ENCODE measurements around the gene STPG1.
A peak's percentile ranks its signal among the peaks of the same experiment; 100 is the strongest.

The STPG1 gene

DNA sequence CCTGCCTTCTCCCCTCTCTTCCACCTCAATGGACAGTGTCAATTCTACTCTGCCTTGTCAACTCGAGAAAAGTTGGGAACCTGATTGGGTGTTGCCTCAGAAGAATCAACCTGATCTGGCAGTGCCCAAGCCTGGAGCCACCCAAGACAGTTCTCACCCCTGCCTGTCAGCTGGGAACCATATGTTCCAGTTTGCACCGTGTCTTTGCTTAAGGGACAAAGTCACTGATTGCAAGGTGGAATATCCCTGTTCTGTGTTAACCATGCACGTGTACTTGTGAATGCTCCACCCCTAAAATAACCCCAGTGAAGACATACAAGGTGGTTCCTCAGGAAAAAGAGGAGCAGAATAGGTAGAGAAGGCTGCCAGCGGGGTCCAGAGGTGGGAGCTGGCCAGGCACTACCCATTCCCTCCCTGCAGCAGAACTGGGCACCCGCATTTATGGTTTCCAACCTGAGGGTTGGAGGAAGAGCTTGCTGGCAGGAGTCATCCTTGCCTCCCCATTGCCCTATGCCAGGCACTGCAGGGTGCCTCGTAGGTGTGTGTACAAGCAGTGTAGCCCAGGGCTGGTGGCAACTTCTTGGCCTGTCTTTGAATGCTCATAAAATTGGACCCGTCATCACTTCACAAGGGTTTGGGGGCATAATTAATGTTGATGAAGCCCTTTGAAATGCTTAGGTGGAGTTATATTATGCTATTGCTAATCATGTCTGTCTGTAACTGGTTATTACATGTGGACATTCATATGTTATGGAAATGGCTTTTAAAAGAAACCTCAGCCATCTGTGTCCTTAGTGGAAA, 13.4 kb upstream of the STPG1 start:
- DNase-seq (ENCODE audit: low read depth, low spot score): no peak

DNA sequence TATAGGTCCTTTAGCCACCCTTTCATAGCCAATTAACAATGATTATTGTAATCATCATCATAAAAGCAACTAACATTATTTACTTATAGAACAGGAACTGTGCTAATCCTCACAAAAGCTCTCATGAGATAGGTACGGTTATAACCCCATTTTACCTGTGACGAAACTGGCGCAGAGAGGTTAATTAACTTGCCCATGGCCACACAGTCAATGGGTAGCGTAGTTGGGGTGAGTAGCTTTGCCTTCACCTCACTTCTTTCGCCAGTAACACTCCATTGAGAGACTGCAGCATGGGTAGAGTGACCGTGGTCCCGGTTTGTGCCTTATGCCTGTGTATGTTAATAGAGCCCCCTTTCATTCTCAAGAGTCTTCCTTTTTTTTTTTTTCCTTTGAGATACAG, 12.3 kb upstream of the STPG1 start:
- no peak for DNase-seq (ENCODE audit: low read depth, low spot score)

DNA sequence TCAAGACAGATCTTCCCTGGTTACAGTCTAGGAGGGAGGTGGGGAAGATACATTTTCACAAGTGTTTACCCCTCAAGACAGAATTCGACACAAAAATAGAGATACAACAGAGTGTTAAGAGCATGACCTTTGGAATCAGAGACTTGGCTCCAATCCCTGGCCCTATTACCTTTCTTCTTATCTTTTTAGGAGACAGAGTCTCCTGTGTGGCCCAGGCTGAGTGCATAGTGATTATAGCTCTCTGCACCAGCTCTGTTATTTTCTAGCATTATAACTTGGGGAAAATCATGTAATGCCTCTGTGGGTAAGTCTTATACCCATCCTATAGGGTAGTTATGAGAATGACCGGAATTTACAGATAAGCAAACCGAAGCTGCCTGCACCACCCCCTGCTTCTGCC, 11.9 kb upstream of the STPG1 start:
- DNase-seq (ENCODE audit: low read depth, low spot score): no peak

DNA sequence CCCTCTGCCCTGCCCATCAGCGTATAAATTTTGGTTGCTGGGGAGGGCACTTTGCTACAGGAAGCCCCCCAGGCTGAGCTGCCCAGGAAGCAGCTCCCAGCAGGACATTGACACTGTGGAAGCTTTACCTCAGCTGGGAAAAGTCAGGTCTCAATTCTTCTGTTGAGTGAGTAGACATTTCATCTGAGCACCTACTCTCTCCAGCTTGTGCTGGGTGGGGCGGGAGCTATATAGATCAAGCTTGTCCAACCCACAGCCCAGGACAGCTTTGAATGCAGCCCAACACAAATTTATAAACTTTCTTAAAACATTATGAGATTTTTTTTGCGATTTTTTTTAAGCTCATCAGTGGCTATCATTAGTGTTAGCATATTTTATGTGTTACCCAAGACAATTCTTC, 11.4 kb upstream of the STPG1 start:
- DNase-seq (ENCODE audit: low read depth, low spot score): no peak

- DNase-seq (ENCODE audit: low read depth, low spot score): no peak
These were observed 10.6 kb upstream of the STPG1 start for GRCh38 chr1:24424207-24424606.

DNA sequence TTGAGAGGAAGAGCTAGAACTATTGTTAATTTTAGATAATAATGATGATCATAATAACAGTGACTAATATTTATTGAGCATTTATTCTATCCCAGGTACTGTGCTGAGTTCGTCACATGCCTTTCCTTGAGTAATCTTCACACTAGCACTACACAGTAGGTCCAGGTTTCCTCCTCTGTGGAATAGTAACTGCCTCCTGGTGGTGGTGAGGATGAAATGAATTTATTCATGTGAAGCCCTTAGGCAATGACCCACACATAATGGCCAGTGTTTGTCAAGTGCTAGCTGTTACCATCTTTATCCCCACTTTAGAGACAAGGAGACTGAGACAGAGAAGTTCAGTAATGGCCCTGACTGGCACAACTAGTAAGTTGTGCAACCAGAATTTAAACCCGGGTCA, 7.9 kb upstream of the STPG1 start:
- no peak for DNase-seq (ENCODE audit: low read depth, low spot score)

- DNase-seq (ENCODE audit: low read depth, low spot score): no peak
These were observed 7.0 kb upstream of the STPG1 start for GRCh38 chr1:24420547-24420946.

- no peak for DNase-seq (ENCODE audit: low read depth, low spot score)
These were observed 5.5 kb upstream of the STPG1 start for GRCh38 chr1:24418898-24419628.

DNA sequence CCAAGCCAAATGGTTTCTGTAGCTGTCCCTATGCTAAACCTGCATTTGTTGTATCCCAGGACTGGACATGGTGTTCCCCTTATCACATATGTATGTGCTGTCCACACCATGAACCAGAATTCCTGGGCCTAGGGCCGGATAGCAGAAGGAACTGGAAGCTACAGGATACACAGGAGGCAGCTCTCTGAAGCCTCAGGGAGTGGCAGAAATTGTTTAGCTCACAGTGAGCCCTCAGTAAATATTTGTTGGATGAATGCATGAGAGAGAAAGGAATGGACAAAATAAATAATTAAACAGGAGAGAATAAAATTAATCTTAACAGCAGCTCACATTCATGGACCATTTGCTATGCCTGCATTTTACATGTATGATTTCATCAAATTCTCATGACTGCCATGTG, 4.1 kb upstream of the STPG1 start:
- no peak for DNase-seq (ENCODE audit: low read depth, low spot score)

- no peak for DNase-seq (ENCODE audit: low read depth, low spot score)
These were observed 3.2 kb upstream of the STPG1 start for GRCh38 chr1:24416666-24417391.

- no peak for DNase-seq (ENCODE audit: low read depth, low spot score)
These were observed 2.5 kb upstream of the STPG1 start for GRCh38 chr1:24415910-24416665.

- DNase-seq (ENCODE audit: low read depth, low spot score): peak; percentile 95
These were observed 1.8 kb upstream of the STPG1 start, which contains the start of gene NIPAL3 for GRCh38 chr1:24415334-24415909. TSS of gene NIPAL3 (plus strand) at chr1:24415802. CDS start at chr1:24419548, 3,746 bp downstream.

- DNase-seq (ENCODE audit: low read depth, low spot score): no peak
These were observed 1.3 kb upstream of the STPG1 start for GRCh38 chr1:24414775-24415333.

GRCh38 chr1:24412408-24412807, 1.2 kb downstream of the STPG1 start:
- no peak for DNase-seq (ENCODE audit: low read depth, low spot score)

GRCh38 chr1:24411963-24412362, 1.6 kb downstream of the STPG1 start:
- DNase-seq (ENCODE audit: low read depth, low spot score): no peak

DNA sequence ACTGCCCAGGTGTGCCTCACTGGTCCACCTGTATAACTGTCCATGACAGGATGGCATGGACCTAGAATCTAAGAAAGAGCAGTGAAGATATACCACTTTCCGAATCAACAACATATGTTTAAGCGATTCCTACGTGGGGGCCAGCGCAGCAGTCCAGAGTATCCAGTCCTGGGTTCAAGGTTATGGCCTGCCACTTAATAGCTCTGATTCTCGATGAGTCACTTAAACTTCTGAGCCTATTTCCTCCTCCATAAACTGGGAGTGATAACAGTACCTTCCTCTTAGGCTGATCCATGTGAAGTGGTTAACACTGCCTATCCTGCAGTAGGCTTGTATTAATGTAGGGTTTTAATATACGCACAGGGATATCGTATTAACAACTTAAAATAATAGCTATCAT, 2.8 kb downstream of the STPG1 start:
- DNase-seq (ENCODE audit: low read depth, low spot score): no peak

GRCh38 chr1:24409535-24409934, 4.0 kb downstream of the STPG1 start:
- no peak for DNase-seq (ENCODE audit: low read depth, low spot score)

DNA sequence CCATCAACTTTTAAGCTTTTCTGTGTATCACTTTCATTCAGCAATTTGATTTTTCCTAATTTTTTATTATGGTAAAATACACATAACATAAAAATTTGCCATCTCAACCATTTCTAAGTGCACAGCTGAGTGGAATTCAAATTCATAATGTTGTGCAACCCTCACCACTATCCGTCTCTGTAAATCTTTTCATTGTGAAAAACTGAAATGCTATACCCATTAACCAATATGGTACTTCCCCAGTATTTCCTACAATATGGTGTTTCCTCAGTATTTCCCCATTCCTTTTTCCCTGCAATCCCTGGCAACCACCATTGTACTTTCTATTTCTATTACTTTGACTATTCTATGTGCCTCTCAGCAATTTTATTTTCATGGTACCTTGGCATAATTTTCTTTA, 6.8 kb downstream of the STPG1 start:
- DNase-seq (ENCODE audit: low read depth, low spot score): no peak

- no peak for DNase-seq (ENCODE audit: low read depth, low spot score)
These were observed 9.8 kb downstream of the STPG1 start for GRCh38 chr1:24403806-24404205.

DNA sequence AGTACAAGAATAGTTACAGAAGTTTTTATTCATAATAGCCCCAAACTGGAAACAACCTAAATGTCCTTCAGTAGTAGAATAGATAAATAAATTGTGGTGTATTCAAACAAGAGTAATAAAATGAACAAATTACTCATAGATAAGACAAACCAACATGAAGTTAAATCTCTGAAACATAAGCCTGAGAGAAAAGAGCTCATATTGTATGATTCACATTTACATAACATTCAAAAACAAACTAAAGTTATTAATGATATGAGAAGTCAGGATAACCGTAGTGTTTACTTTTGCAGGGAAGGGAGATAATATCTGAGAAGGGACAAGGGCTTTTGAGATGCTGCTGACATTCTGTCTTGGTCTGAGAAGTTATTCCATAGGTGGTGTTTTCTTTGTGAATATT, 13.5 kb downstream of the STPG1 start:
- no peak for DNase-seq (ENCODE audit: low read depth, low spot score)

GRCh38 chr1:24393892-24394291, 19.7 kb downstream of the STPG1 start:
- DNase-seq (ENCODE audit: low read depth, low spot score): no peak
